CD4-positive, alpha-beta memory T cell (primary cell): Measurements from ENCODE around the gene CLNK. TPM values are rescaled to one million over a fixed set of nuclear protein-coding genes. Genes with fewer than 3 reads are reported as not detected.

Source experiments
- CTCF ChIA-PET: fragments of 350-600 bp; sonication (Branson Sonifier 250); formaldehyde crosslinking; loops from one replicate; lab custom pipeline; 2021; ENCODE audit warnings: inconsistent platforms; ENCODE audit not compliant: partially characterized antibody; lab: Charles Lee
- POLR2A ChIA-PET: fragments of 350-600 bp; sonication (Branson Sonifier 250); formaldehyde crosslinking; loops from one replicate; lab custom pipeline; 2021; ENCODE audit not compliant: partially characterized antibody; lab: Charles Lee
- DNase-seq, 5 donors: peaks; one replicate each; pipeline versions ENCODE4 v3.0.0 to v3.0.0-alpha.2; 2020 to 2022; ENCODE audit warnings: mixed read lengths in 1 of 5
- H3K27ac ChIP-seq: one replicate; pipeline ENCODE4 v1.7.0; 2013; ENCODE audit warnings: low read depth, low read length
- H3K27me3 ChIP-seq: 2 replicates; pipeline ENCODE4 v1.7.0; 2013; ENCODE audit warnings: mild to moderate bottlenecking, low read length, moderate library complexity; ENCODE audit not compliant: insufficient read depth
- H3K36me3 ChIP-seq: 2 replicates; pipeline ENCODE4 v1.7.0; 2013; ENCODE audit warnings: mild to moderate bottlenecking, low read length, moderate library complexity; ENCODE audit not compliant: insufficient read depth
- H3K4me1 ChIP-seq: 2 replicates; pipeline ENCODE4 v1.7.0; 2013; ENCODE audit warnings: mild to moderate bottlenecking, low read length, moderate library complexity; ENCODE audit not compliant: insufficient read depth
- H3K4me3 ChIP-seq, 2 donors: one replicate each; pipeline ENCODE4 v1.7.0; 2013; ENCODE audit warnings: low read length in 2 of 2, mild to moderate bottlenecking in 1 of 2
- H3K9me3 ChIP-seq, 2 donors: one replicate each; pipeline ENCODE4 v1.7.0; 2013; ENCODE audit warnings: low read length in 2 of 2, control low read depth in 1 of 2; ENCODE audit not compliant: control insufficient read depth in 1 of 2
- H3K27ac Mint-ChIP-seq, 7 donors: one replicate each; pipeline ENCODE4 v1.8.0; 2020 to 2021; ENCODE audit warnings: mixed read lengths in 7 of 7, mild to moderate bottlenecking in 6 of 7, inconsistent platforms in 3 of 7, moderate library complexity in 3 of 7
- H3K27me3 Mint-ChIP-seq, 2 donors: one replicate each; pipeline ENCODE4 v1.8.0; 2020 to 2021; ENCODE audit warnings: mixed read lengths in 2 of 2
- H3K36me3 Mint-ChIP-seq, 2 donors: one replicate each; pipeline ENCODE4 v1.8.0; 2020 to 2021; ENCODE audit warnings: mixed read lengths in 2 of 2, inconsistent platforms in 1 of 2, mild to moderate bottlenecking in 1 of 2
- H3K4me1 Mint-ChIP-seq, 4 donors: one replicate each; pipeline ENCODE4 v1.8.0; 2020 to 2021; ENCODE audit warnings: mixed read lengths in 4 of 4, mild to moderate bottlenecking in 1 of 4
- H3K4me3 Mint-ChIP-seq, 8 donors: one replicate each; pipeline ENCODE4 v1.8.0; 2020 to 2021; ENCODE audit warnings: mixed read lengths in 8 of 8, mild to moderate bottlenecking in 7 of 8, moderate library complexity in 6 of 8, inconsistent platforms in 3 of 8
- H3K9me3 Mint-ChIP-seq, 8 donors: one replicate each; pipeline ENCODE4 v1.8.0; 2020 to 2021; ENCODE audit warnings: mixed read lengths in 8 of 8, mild to moderate bottlenecking in 5 of 8, inconsistent platforms in 3 of 8, moderate library complexity in 1 of 8
- intact Hi-C: fragments of 100-400 bp; cut with micrococcal nuclease; formaldehyde crosslinking; loops from one replicate; pipeline ENCODE4 v1.15.1; 2023
- polyA plus RNA-seq, 2 donors: library from polyadenylated mRNA; unstranded; fragments of 300-500 nt; fragmentation: Illumina TruSeq; gene quantifications; one replicate each; pipeline ENCODE4 v1.2.3, GENCODE V29; 2021
- total RNA-seq, 2 experiments: library from RNA; stranded (reverse); gene quantifications; one replicate each; pipeline ENCODE4 v1.2.3, GENCODE V29; 2021

Gene CLNK
- total and polyA plus RNA-seq, 4 experiments from 2014 or later, result 0.11 to 0.29 TPM; not detected in 2

- no peaks in the 10 kb centered on the region for H3K36me3 ChIP-seq
- no peaks in the 10 kb centered on the region for H3K9me3 ChIP-seq
- Mint-ChIP-seq H3K27ac (no peak overlapping the region), H3K9me3 (no peaks in the 10 kb centered on the region), H3K36me3 (no peaks in the 10 kb centered on the region), H3K27me3 (peaks cover 0 to 10% of the 10 kb centered on the region in 2 donors), H3K4me3 (no peak overlapping the region), H3K4me1 (peaks cover 6 to 13% (median 9%) of the 10 kb centered on the region in 4 donors)
- peak in 3 of 5 donors; percentile 4 to 11 (median 6) for DNase-seq
- no peak overlapping the region for H3K27ac ChIP-seq
- ChIA-PET POLR2A (no interaction called here), CTCF (interaction anchor here (1.1 to 1.8 kb wide), 4 partner anchors 16 to 844 kb away, joined by 3 to 5 read pairs (median 5); no protein-coding TSS in a partner anchor)
- no peaks in the 10 kb centered on the region for H3K27me3 ChIP-seq
- intact Hi-C loops, result loop anchor here (1.0 to 10.0 kb wide), 3 partner anchors 842 to 1143 kb away; no protein-coding TSS in a partner anchor
- no peak overlapping the region for H3K4me3 ChIP-seq
- H3K4me1 ChIP-seq, result peaks cover 6% of the 10 kb centered on the region
These were observed 102.4 kb downstream of the CLNK start for GRCh38 chr4:10582059-10582686.

GRCh38 chr4:10581022-10581421 lies 103.5 kb downstream of the CLNK start:
- intact Hi-C loops, result loop anchor here (10.0 kb wide), 2 partner anchors 1044 to 1144 kb away; no protein-coding TSS in a partner anchor

GRCh38 chr4:10579648-10580047 lies 104.9 kb downstream of the CLNK start:
- H3K36me3 ChIP-seq, result no peaks in the 10 kb centered on the region
- H3K4me1 ChIP-seq, result peaks cover 6% of the 10 kb centered on the region
- Mint-ChIP-seq H3K9me3 (no peaks in the 10 kb centered on the region), H3K4me1 (peaks cover 5 to 14% (median 8%) of the 10 kb centered on the region in 4 donors), H3K36me3 (no peaks in the 10 kb centered on the region), H3K27me3 (peaks cover 0 to 10% of the 10 kb centered on the region in 2 donors), H3K4me3 (no peak overlapping the region), H3K27ac (no peak overlapping the region)
- H3K4me3 ChIP-seq, result no peak overlapping the region
- DNase-seq, result no peak
- no peaks in the 10 kb centered on the region for H3K9me3 ChIP-seq
- no peak overlapping the region for H3K27ac ChIP-seq
- CTCF ChIA-PET, result interaction anchor here (0.6 to 1.4 kb wide), 2 partner anchors 9 to 37 kb away, joined by 3 read pairs; no protein-coding TSS in a partner anchor
- no peaks in the 10 kb centered on the region for H3K27me3 ChIP-seq
- intact Hi-C loops, result loop anchor here (10.0 kb wide), 2 partner anchors 1045 to 1145 kb away; no protein-coding TSS in a partner anchor
- POLR2A ChIA-PET, result no interaction called here

More at GRCh38 chr4:10581022-10581421, 103.5 kb downstream of the CLNK start:
- Histone ChIP-seq H3K27ac (no peak overlapping the region), H3K4me3 (no peak overlapping the region), H3K27me3 (no peaks in the 10 kb centered on the region), H3K4me1 (peaks cover 6% of the 10 kb centered on the region), H3K9me3 (no peaks in the 10 kb centered on the region), H3K36me3 (no peaks in the 10 kb centered on the region)
- Mint-ChIP-seq H3K36me3 (no peaks in the 10 kb centered on the region), H3K9me3 (no peaks in the 10 kb centered on the region), H3K27ac (no peak overlapping the region), H3K4me3 (no peak overlapping the region), H3K4me1 (peaks cover 6 to 16% (median 10%) of the 10 kb centered on the region in 4 donors), H3K27me3 (peaks cover 0 to 10% of the 10 kb centered on the region in 2 donors)
- ChIA-PET CTCF (interaction anchor here (0.8 to 1.8 kb wide), 6 partner anchors 11 to 849 kb away, joined by 5 to 11 read pairs (median 5); partner anchors contain the start of gene HS3ST1), POLR2A (no interaction called here)
- no peak for DNase-seq

- H3K4me3 Mint-ChIP-seq, result no peak overlapping the region
- H3K27ac Mint-ChIP-seq, result peak overlapping the region in 1 of 7 donors; percentile 36
- Histone ChIP-seq H3K4me1 (no peaks in the 10 kb centered on the region), H3K27me3 (no peaks in the 10 kb centered on the region), H3K36me3 (no peaks in the 10 kb centered on the region), H3K27ac (no peak overlapping the region), H3K4me3 (no peak overlapping the region), H3K9me3 (no peaks in the 10 kb centered on the region)
- DNase-seq, result no peak
- CTCF ChIA-PET, result no interaction called here
- POLR2A ChIA-PET, result no interaction called here
- intact Hi-C loops, result no loop called here
- H3K9me3 Mint-ChIP-seq, result no peaks in the 10 kb centered on the region
- peaks cover 0 to 8% (median 3%) of the 10 kb centered on the region in 4 donors for H3K4me1 Mint-ChIP-seq
- peaks cover 1 to 6% of the 10 kb centered on the region in 2 donors for H3K27me3 Mint-ChIP-seq
- H3K36me3 Mint-ChIP-seq, result no peaks in the 10 kb centered on the region
These were observed 106.8 kb downstream of the CLNK start for GRCh38 chr4:10577508-10578426.

- DNase-seq, result no peak
- Histone ChIP-seq H3K4me3 (no peak overlapping the region), H3K36me3 (no peaks in the 10 kb centered on the region), H3K9me3 (no peaks in the 10 kb centered on the region), H3K27me3 (no peaks in the 10 kb centered on the region), H3K27ac (no peak overlapping the region), H3K4me1 (no peaks in the 10 kb centered on the region)
- Mint-ChIP-seq H3K27me3 (peaks cover 1 to 6% of the 10 kb centered on the region in 2 donors), H3K4me1 (peaks cover 0 to 8% (median 3%) of the 10 kb centered on the region in 4 donors), H3K36me3 (no peaks in the 10 kb centered on the region), H3K27ac (no peak overlapping the region), H3K4me3 (peak overlapping the region in 1 of 8 donors; percentile 20), H3K9me3 (no peaks in the 10 kb centered on the region)
- intact Hi-C loops, result no loop called here
- ChIA-PET POLR2A (no interaction called here), CTCF (interaction anchor here (1.2 kb wide), 1 partner anchor 32 kb away, joined by 3 read pairs; no protein-coding TSS in a partner anchor)
These were observed 107.5 kb downstream of the CLNK start for GRCh38 chr4:10577018-10577417.

- POLR2A ChIA-PET, result no interaction called here
- Histone ChIP-seq H3K4me1 (no peaks in the 10 kb centered on the region), H3K27ac (no peak overlapping the region), H3K4me3 (no peak overlapping the region), H3K36me3 (no peaks in the 10 kb centered on the region), H3K9me3 (no peaks in the 10 kb centered on the region), H3K27me3 (no peaks in the 10 kb centered on the region)
- intact Hi-C loops, result no loop called here
- H3K4me3 Mint-ChIP-seq, result no peak overlapping the region
- no peak overlapping the region for H3K27ac Mint-ChIP-seq
- CTCF ChIA-PET, result interaction anchor here (1.0 to 1.2 kb wide), 2 partner anchors 33 to 848 kb away, joined by 3 read pairs; no protein-coding TSS in a partner anchor
- no peaks in the 10 kb centered on the region for H3K9me3 Mint-ChIP-seq
- no peaks in the 10 kb centered on the region for H3K36me3 Mint-ChIP-seq
- peaks cover 0 to 8% (median 3%) of the 10 kb centered on the region in 4 donors for H3K4me1 Mint-ChIP-seq
- H3K27me3 Mint-ChIP-seq, result peaks cover 1 to 3% of the 10 kb centered on the region in 2 donors
- no peak for DNase-seq
These were observed 108.3 kb downstream of the CLNK start for GRCh38 chr4:10576236-10576635.
